Left forelimb (tissue), 1 donor: ENCODE data around the gene SLK.

ENCODE experiments used
- DNase-seq: peaks from one replicate; pipeline ENCODE4 v3.0.0-alpha.2; 2018; ENCODE audit warnings: low spot score

Gene SLK

GRCh38 chr10:103941801-103942200 lies 25.1 kb upstream of the SLK start:
- DNase-seq, result no peak

GRCh38 chr10:103942866-103943265 lies 24.1 kb upstream of the SLK start:
- DNase-seq, result no peak

- no peak for DNase-seq
Observed at GRCh38 chr10:103947799-103948516, 19.0 kb upstream of the SLK start.

DNA sequence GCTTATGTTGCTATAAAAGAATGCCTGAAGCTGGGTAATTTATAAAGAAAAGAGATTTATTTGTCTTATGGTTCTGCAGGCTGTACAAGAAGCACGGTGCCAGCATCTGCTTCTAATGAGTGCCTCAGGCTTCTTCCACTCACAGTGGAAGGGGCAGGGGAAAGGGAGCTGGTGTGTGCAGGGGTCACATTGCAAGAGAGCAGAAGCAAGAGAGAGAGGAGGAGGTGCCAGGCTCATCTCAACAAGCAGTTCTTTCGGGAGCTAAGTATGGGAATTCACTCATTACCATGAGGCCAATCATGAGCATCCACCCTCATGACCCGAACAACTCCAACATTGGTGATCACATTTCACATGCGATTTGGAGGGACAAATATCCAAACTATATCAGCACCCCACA lies 17.2 kb upstream of the SLK start:
- no peak for DNase-seq

GRCh38 chr10:103951183-103951582 lies 15.8 kb upstream of the SLK start:
- no peak for DNase-seq

- DNase-seq, result no peak
Observed at GRCh38 chr10:103951942-103952341, 15.0 kb upstream of the SLK start.

- DNase-seq, result no peak
Observed at GRCh38 chr10:103954543-103954942, 12.4 kb upstream of the SLK start.

DNA sequence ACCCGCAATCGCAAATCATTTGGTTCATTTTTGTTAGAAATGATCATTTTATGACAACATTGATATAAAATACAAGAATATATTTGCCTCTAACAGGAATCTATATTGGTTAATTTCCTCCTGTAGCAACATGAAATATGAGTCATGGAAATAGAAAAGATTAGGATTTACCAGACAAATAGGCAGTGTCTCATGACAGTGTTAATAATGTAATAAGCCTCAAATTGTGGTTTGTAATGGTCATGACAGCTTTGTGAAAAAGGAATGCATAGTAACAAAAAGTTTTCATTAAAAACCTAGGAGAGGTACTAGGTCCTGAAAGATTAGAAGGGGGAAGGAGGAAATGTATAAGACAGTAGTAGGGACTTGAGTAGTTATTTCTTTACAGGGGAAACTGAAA lies 7.9 kb upstream of the SLK start:
- DNase-seq, result no peak

- no peak for DNase-seq
Observed at GRCh38 chr10:103960103-103960502, 6.8 kb upstream of the SLK start.

DNA sequence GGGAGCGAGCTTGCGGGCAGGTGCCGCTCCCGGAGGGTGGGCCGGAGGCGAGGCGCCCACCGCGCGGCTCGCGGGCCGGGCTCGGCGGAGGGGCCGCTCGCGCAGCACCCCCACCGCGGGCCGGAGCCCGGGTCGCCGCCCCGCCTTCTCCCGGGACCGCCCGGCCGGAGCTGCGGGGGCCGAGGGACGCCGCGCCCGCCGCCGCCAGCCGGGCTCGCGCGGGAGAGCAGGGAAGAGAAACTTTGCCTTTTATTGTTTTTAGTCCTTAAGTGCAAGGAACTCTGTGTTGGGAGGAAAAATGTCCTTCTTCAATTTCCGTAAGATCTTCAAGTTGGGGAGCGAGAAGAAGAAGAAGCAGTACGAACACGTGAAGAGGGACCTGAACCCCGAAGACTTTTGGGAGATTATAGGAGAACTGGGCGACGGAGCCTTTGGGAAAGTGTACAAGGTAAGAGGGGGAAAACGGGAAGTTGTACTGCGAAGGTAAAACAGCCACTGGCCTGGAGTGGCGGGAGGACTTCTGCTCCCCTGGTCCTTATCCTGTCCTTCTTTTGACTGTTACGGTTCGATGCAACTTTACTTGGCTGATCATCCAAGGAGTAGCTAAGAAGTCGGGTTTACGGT lies 620 bp downstream of the SLK start:
- no peak for DNase-seq

GRCh38 chr10:103968441-103969391 lies 1.8 kb downstream of the SLK start:
- no peak for DNase-seq

- no peak for DNase-seq
Observed at GRCh38 chr10:103969436-103969835, 2.5 kb downstream of the SLK start.

DNA sequence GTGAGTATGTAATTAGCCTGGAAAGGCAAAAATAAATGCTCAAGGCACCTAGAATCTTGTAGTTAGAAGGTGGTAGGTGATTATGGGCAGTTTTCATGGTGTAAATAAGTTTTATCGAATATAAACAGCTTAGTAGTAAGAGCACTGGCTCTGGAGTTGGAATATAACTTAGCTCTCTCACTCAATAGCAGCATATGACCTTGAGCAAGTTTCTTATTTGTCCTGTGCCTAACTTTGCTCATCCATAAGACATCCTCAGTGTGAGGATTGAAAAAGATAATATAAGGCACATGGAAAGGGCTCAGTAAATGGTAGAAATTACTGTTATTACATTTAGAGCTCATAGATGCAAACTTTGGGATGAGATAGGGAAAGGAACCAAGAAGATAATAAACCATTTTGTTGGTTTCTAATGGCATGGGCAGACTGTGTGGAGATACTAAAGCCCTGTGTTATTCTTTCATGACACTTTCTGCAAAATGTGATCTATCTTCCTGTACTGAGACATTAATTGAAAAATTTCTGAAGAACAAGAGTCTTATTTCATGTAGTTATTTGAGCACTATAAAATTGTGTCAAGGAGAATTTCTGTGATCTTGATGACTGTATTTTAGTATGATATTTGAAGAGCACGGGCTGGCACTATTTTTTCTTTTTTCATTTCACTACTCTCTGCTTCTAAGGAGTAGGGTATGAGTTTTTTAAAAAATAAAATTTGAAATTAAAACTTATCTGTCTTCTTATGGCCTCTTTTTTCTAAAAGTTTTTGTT lies 3.1 kb downstream of the SLK start:
- no peak for DNase-seq

DNA sequence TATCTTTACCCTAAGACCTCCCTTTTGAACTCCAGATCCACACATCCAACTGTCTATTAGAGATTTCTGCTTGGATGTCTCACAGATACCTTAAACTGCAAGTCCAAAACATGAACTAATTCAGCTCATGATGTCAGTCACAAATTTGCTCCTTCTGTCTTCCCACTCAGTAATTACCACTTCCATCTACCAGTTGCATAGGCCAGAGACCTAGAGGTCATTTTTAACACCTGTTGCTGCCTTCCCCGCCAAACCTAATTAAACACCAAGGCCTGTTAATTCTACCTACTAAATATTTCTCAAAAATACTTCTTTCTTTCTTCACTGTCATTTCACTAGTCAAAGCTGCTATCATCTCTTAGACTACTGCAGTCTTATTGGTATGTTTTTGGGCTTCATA lies 8.2 kb downstream of the SLK start:
- no peak for DNase-seq

DNA sequence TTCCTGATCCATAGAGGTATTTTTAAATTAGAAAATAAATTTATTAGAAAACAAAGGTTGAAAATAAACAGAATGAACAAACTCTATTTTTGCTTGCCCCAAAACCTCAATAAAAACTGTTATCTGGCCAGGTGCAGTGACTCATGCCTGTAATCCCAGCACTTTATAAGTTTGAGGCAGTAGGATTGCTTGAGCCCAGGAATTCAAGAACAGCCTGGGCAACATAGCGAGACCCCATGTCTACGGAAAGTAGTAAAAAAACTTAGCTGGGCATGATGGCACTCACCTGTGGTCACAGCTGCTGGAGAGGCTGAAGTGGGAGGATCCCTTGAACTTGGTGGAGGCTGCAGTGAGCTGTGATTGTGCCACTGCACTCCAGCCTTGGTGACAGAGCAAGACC lies 10.3 kb downstream of the SLK start:
- no peak for DNase-seq

- no peak for DNase-seq
Observed at GRCh38 chr10:103979530-103979929, 12.6 kb downstream of the SLK start.

DNA sequence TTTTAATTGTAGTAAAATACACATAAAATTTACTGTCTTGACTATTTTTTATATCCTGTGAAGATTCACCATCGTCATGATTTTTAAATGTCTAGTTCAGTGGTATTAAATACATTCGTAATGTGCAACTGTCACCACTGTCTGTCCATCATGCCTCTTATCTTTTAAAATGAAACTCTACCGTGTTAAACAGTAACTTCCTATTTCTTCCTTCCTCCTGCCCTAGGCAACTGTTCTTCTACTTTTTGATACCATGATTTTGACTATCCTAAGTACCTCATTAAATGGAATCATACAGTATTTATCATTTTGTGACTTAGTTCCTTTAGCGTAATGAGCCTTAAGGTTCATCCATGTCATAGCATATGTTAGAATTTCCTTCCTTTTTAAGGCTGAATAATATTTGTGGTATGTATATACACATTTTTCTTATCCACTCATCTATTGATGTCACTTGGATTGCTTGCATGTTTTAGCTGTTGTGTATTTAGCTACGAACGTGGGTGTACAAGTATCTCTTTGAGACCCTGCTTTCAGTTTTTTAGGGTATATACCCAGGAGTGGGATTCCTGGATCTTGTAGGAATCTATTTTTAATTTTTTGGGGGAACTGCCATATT lies 13.5 kb downstream of the SLK start:
- DNase-seq, result no peak

DNA sequence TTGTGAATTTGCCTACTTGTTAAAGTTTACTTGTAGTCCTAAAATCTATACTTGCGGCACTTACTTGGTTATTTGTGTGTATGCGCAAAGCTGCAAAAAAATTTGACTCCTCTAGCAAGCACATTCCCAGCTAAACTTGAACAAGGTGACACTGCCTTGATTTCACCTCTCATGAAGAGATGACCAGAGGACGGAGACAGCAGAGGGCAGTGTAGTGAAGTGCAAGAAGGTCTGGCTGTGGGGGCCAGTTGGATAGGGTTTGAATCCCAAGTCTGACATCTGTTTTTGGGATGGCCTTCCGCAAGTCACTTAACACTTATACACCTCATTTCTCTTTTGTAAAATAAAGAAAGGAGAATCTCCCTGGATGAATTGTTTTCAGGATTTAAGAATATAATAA lies 15.7 kb downstream of the SLK start:
- DNase-seq, result no peak

DNA sequence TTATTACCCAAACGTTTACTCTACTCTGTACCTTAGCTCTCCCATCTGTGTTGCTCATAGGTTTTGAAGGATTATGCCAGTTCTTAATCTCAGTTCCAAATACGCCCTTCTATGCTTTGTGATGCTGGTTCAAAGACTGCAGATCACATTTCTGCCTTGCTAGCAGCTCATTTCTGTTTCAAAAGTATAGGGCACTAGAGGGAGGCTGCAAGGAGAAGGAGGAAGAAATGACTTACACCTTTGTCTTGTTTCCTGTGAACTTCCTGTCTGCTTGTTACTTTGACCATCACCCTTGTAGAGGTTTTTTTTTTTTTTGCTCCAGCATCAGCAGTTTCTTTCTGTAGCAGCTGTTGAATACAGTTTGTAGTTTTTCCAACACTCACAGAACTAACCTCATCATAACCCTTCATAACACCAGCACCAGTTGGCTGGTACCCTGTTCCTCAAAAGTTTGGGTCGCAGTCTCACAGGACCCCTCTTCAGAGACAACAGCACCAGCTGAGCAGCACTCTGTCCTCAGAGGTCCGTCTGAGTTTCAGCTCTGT lies 16.5 kb downstream of the SLK start:
- DNase-seq, result no peak

- DNase-seq, result no peak
Observed at GRCh38 chr10:103985726-103986125, 18.8 kb downstream of the SLK start.

DNA sequence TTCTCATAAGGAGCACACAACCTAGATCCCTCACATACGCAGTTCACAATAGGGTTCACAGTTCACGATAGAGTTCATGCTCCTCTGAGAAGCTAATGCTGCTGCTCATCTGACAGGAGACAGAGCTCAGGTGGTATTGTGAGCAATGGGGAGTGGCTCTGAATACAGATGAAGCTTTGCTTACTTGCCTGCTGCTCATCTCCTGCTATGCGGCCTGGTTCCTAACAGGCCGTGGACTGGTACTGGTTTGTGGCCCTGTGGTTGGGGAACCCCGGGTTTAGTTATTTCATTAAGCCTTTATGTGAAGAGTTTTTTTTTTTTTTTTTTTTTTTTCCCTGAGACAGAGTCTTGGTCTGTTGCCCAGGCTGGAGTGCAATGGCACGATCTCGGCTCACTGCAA lies 19.4 kb downstream of the SLK start:
- DNase-seq, result no peak
